Embryonic facial prominence (tissue), 1 donor: ENCODE data around the gene ADGRL2.

Experiments
- DNase-seq: peaks from one replicate; pipeline ENCODE4 v3.0.0-alpha.2; 2016; ENCODE audit errors: extremely low spot score

The ADGRL2 gene

GRCh38 chr1:81907575-81907974, 106.8 kb downstream of the ADGRL2 start:
- no peak for DNase-seq

DNA sequence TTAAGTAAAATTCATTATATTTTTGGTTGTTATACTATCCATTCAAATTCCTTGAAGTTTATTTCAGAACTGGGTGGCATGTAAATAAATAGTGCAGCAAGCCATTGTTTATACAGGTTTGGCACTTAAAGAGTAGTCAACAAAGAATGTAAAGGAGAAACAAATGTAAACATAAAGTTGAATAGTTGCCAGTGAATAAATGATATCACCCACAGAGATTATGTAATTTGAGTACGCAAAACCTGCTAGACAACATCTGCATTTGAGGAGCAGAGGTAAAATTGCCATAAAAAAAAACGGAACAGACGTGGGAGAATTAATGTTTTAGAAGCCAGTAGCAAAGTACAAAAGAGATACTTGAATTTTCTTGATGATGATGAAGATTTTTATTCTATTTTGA, 111.6 kb downstream of the ADGRL2 start:
- peak; percentile 47 for DNase-seq

GRCh38 chr1:81915937-81916336, 115.2 kb downstream of the ADGRL2 start:
- no peak for DNase-seq

DNA sequence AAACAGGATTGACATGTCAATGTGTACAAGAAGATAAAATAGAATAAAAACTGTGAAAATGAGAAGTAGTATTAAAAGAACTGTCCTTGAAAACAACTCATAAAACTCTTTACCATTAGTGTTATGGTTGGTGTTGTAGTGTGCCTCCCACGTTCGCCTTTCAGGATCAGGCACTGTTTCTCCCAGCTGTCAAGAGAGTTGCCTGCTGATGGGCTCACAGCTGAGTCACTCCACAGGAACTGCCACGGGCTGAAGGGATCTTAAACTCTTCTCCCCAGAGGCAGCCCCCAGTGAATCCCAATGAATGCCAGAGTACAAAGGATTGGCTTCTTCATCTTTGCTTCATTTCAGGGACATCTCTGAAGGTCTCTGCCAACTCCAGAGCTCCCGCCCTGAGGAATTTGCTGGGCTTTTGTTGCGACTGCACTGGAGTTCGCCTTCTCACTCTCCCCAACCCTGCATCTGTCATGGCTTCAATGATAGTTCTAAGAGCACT, 119.6 kb downstream of the ADGRL2 start:
- DNase-seq = no peak

GRCh38 chr1:81920886-81921285, 120.2 kb downstream of the ADGRL2 start:
- DNase-seq = no peak

DNA sequence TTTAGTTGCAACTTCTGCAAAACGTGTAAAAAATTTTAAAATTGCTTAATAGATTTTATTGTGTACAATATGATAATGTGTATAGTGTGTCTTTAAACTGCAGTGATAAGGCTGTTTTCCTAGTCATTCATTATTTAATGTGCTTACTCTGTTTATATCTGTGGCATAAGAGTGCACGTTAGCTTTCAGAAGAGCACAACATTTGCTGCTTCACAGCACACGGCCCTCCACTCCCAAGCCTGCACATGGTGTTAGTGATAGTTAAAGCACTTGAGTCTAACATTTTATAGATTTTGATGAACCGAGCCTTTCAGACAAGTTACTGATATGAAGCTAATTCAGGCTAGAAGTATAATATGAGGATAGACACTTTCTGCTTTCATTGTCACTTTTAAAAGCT, 120.6 kb downstream of the ADGRL2 start:
- DNase-seq = no peak

- no peak for DNase-seq
Observed at GRCh38 chr1:81921851-81922462, 121.2 kb downstream of the ADGRL2 start.

DNA sequence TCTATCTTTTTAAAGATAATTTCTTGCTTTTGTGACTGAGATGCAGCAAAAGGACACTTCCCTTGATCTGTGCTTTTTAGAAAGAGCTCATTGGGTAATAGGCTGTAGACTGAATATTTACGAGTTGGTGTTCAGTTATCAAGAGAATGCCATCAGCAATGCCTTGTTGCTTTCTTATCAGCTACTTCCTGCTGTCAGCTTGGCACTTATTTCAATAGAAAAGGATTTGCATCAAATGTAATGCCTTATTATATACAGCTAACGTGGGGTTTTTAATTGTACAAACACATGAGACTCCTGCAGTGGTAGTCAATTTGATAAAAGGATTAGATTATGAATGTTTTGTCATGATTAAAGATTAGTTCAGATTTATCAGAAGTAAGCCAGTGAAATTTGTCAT, 122.2 kb downstream of the ADGRL2 start:
- no peak for DNase-seq

DNA sequence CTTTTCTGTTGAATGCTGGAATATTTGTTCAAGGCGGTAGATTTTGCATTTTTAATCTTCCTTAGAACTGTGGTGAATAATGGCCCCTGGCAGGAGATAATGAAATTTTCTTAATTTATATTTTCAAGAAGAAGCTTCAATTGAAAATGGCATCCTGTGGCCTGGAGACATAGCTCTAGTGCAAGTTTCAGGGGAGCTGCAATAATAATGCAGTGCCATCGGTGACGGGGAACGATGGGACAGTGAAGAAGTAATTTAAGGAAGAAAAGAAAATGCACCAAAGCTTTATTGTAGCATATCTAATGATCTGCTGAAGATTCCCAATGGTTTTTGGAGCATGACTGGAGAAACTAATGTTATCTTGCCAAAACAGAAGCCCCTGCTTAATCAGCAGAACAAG, 128.4 kb downstream of the ADGRL2 start:
- DNase-seq = no peak

DNA sequence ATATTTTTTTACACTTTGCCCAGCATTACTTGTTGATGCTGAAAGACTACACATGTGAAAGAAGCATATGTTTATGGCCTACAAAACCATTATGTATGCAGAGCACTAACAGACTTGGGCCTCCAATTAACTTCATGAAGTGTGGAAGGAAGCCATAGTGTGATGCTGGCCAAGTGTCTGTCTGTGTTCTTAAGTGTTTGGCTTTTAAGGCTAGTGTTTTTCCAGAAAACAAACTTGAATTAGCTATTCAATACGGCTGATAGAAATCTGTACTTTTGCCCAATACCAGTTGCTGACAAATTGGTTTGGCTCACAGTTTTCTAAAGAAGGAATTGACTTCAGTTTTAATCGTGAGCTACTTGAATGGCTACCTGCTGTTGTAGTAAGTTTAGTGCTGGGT, 136.1 kb downstream of the ADGRL2 start:
- no peak for DNase-seq

- DNase-seq = no peak
Observed at GRCh38 chr1:81937791-81938450, 137.2 kb downstream of the ADGRL2 start.

- no peak for DNase-seq
Observed at GRCh38 chr1:81948495-81948894, 147.8 kb downstream of the ADGRL2 start.

- DNase-seq = no peak
Observed at GRCh38 chr1:81949421-81949820, 148.7 kb downstream of the ADGRL2 start.

DNA sequence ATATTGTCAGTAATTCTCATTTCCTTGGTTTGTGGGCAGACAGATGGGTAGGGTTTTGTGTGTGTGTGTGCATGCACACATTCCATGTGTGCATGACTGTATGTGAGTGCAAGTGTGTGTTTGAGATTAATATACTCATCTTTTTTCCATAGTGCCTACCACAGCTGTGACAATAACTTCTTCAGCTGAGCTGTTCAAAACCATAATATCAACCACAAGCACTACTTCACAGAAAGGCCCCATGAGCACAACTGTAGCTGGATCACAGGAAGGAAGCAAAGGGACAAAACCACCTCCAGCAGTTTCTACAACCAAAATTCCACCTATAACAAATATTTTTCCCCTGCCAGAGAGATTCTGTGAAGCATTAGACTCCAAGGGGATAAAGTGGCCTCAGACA, 149.3 kb downstream of the ADGRL2 start:
- no peak for DNase-seq

DNA sequence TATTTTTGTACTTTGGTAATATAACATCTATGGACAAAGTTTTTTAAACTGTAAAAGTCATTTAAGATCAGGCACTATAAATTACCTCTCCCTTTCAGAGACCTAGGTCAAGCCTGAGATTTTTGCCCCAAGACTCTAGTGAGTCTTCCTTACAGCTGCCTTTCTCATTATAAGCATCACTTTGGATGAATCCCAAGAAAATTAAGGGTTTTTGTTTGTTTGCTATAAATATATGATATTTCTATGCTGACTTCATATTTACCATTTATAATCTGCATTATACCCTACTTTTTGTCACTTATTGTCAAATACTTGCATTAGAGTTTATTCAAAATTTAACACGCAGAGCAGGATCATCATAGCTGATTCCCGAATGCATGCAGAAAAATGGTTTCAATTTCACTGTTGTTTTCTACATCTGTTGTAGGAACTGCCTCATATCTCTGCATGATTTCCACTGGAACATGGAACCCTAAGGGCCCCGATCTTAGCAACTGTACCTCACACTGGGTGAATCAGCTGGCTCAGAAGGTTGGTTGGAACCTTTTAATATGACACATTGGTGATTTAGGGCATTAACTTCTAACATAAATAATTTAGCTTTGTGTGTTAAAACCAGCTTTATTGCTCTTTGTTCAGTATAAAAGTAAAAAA, 150.0 kb downstream of the ADGRL2 start:
- DNase-seq = no peak

DNA sequence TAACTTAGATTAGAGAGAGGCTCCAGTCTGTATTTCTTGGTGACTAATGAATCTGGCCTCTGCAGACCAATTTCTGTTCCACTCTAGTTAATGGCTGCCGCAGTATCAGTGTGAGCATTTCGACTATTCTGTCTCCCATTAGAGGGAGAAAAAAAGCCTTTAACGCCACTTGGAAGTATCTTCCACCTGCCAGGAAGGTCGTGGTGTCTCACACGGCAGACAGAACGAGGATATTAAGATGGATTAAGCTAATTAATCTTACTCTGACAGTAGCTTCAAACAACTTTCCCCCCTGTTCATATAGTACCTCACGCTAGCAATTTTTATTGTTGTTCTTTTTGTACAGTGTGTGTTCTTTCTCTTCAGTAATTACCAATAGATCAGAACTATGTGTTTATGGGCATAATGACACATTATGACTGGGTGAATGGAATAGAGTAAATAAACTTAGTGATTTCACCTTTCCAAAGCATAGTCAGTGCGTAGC, 153.8 kb downstream of the ADGRL2 start:
- no peak for DNase-seq

GRCh38 chr1:81967951-81968350, 167.2 kb downstream of the ADGRL2 start:
- DNase-seq = no peak

DNA sequence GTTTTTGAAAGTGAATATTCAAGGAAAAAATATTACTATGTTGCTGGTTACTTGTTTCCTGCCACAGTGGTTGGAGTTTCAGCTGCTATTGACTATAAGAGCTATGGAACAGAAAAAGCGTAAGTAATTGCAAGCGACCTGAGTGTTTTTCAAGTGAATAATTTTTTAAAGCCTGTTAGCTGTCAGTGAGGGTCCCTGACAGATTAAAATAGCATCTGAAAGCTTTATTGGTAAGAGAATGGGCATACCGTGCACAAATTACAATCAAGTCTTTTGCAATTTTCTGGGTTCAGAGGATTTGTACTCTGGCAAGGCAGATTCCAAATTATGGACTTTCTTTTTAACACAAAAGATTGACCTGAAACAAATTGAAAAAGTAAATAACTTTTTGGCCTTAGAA, 169.7 kb downstream of the ADGRL2 start:
- DNase-seq = no peak

DNA sequence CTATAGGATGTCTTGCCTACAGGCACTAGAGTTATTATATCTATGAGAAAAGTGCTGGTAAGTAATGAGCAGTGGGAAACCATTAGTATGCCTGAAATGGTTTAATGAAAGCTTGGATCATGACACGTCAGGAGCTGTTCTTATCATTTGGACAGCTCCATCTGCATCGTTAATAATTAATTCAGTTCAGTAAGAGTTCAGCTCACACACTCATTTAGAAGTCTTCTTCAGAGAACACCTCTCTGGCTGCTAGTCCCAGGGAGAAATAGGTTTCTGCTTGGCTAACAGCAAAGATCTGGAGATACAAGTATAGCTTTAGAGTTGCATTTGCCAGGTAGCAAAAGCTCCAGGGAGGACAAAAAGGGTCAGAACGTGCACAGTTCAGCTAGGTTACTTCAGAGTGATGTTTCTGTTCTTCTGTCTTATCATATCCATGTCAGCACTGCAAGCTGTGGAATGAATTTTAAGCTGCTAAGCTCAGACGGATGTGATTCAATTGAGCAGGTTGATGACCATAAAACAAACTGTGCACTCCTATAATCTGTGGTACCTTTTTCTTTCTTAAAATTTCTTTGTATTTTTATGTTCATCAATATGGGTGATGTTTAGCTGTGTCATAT, 173.6 kb downstream of the ADGRL2 start:
- DNase-seq = no peak

GRCh38 chr1:81974883-81975555, 174.3 kb downstream of the ADGRL2 start:
- DNase-seq = no peak

DNA sequence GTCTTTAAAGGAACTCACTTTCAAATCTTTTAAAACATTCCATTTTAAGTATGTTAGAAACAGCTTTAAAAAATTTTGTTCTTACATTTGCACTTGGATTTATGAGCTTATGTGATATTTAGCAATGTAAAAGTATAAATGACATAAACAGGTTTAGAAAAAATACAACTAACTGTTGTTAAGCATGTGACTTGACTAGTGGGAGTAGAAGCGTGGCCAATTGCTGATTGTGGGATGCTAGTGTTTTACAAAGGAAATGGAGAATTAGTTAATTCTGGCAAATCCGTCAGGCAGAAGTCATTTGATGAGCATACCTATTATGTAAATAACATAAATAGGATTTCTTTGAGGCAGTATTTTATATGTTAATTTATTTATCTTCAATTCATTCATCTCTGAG, 175.8 kb downstream of the ADGRL2 start:
- no peak for DNase-seq

DNA sequence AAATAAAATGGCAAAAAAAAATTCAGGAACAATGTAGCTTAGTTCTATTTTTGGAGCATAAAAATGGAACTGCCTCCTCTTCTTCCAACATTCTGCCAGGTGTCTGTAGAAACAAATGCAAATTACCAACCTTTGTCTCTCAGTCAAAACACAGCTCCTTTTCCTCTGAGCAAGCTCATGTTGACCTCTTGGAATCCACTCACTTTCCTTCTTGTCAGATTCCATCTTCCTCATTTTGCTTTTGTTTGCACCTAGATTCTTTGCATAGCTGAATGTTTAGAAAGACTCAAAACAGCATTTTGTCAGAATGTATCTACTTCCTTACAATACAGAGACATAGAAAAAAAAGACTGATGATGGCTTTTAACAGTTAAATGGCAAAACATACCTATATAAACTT, 178.2 kb downstream of the ADGRL2 start:
- DNase-seq = no peak
